Tibial artery (tissue), 4 donors: ENCODE data around the gene TEN1.

Source experiments
- DNase-seq, 2 donors: peaks; one replicate each; pipeline ENCODE4 v3.0.0-alpha.2; 2019
- H3K27ac ChIP-seq, 2 donors: fragments of 200-600 bp; sonication (generic) in 1 of 2; 1 replicate in 1 of 2; 2 replicates in 1 of 2; pipeline ENCODE4 v1.5.1; 2018 to 2019; ENCODE audit warnings: mild to moderate bottlenecking in 1 of 2
- H3K27me3 ChIP-seq, 2 donors: fragments of 200-600 bp; sonication (generic) in 1 of 2; one replicate each; pipeline versions ENCODE4 v1.5.1 to v1.6.0; 2016 to 2019
- H3K36me3 ChIP-seq, 3 donors: fragments of 200-600 bp; sonication (generic) in 2 of 3; one replicate each; pipeline ENCODE4 v1.5.1; 2016 to 2019; ENCODE audit warnings: mild to moderate bottlenecking in 2 of 3
- H3K4me1 ChIP-seq, 4 donors: fragments of 200-600 bp; sonication (generic) in 2 of 4; 1 replicate in 3 of 4; 2 replicates in 1 of 4; pipeline ENCODE4 v1.5.1; 2016 to 2019
- H3K4me3 ChIP-seq, 2 donors: fragments of 200-600 bp; sonication (generic) in 1 of 2; 1 replicate in 1 of 2; 2 replicates in 1 of 2; pipeline ENCODE4 v1.5.1; 2018 to 2019; ENCODE audit warnings: mild to moderate bottlenecking in 2 of 2
- H3K9me3 ChIP-seq, 3 donors: fragments of 200-600 bp; sonication (generic) in 1 of 3; one replicate each; pipeline ENCODE4 v1.5.1; 2016 to 2019
- CTCF ChIP-seq, 2 experiments: fragments of 200-600 bp in 1 of 2; fragments of 450-650 bp in 1 of 2; IDR thresholded peaks; one replicate each; pipeline ENCODE4 v1.5.1; 2017 to 2019; ENCODE audit warnings: antibody characterized with exemption in 2 of 2, mild to moderate bottlenecking in 1 of 2, moderate library complexity in 1 of 2
- intact Hi-C: fragments of 100-400 bp; cut with DNase I; formaldehyde crosslinking; loops from one replicate; pipeline ENCODE4 v1.15.0; 2023; ENCODE audit warnings: low total_unique reads

Gene TEN1

DNA sequence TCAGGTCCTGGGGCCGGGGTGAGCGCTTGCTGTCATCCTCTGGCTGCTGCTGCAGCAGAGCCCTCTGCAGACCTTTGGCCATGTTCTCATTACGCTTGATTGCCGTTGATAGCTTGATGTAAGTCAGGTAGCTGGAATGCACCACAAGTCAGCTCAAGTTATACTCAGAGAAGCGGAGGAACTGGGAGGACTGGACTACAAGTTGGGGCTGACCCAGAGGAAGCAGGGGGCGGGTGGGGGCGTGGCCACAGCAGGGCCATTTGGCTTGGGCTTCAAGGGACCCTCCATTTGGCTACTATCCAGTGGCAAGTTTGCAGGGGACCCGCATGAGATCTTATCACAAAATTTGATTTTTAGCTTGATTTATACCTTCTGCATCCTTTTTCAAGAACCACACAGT, 67.0 kb downstream of the TEN1 start:
- no peak for TF ChIP-seq CTCF (IDR thresholded peaks at IDR 0.05)
- Histone ChIP-seq H3K9me3 (no peaks in the 10 kb centered on the region), H3K27me3 (no peaks in the 10 kb centered on the region), H3K27ac (no peak overlapping the region), H3K36me3 (peaks cover 90 to 100% (median 92%) of the 10 kb centered on the region in 3 donors), H3K4me1 (no peaks in the 10 kb centered on the region), H3K4me3 (no peak overlapping the region)
- intact Hi-C loops, result no loop called here
- DNase-seq, result no peak

- no peak overlapping the region for H3K4me3 ChIP-seq
- no peaks in the 10 kb centered on the region for H3K27me3 ChIP-seq
- no peaks in the 10 kb centered on the region for H3K9me3 ChIP-seq
- no peak for DNase-seq
- no peak for TF ChIP-seq CTCF (IDR thresholded peaks at IDR 0.05)
- no peaks in the 10 kb centered on the region for H3K4me1 ChIP-seq
- H3K36me3 ChIP-seq, result peaks cover 73 to 100% (median 87%) of the 10 kb centered on the region in 3 donors
- no peak overlapping the region for H3K27ac ChIP-seq
- intact Hi-C loops, result no loop called here
Measured at GRCh38 chr17:76048025-76048605, 69.1 kb downstream of the TEN1 start.

GRCh38 chr17:76048711-76049110, 69.7 kb downstream of the TEN1 start:
- Histone ChIP-seq H3K27ac (no peak overlapping the region), H3K9me3 (no peaks in the 10 kb centered on the region), H3K27me3 (no peaks in the 10 kb centered on the region), H3K4me1 (no peaks in the 10 kb centered on the region), H3K36me3 (peaks cover 72 to 100% (median 85%) of the 10 kb centered on the region in 3 donors), H3K4me3 (no peak overlapping the region)
- intact Hi-C loops, result no loop called here
- no peak for DNase-seq
- TF ChIP-seq CTCF (IDR thresholded peaks at IDR 0.05), result no peak

- Histone ChIP-seq H3K4me3 (no peak overlapping the region), H3K27ac (no peak overlapping the region), H3K4me1 (no peaks in the 10 kb centered on the region), H3K36me3 (peaks cover 68 to 100% (median 84%) of the 10 kb centered on the region in 3 donors), H3K27me3 (no peaks in the 10 kb centered on the region), H3K9me3 (no peaks in the 10 kb centered on the region)
- intact Hi-C loops, result no loop called here
- TF ChIP-seq CTCF (IDR thresholded peaks at IDR 0.05), result no peak
- no peak for DNase-seq
Measured at GRCh38 chr17:76049239-76049638, 70.2 kb downstream of the TEN1 start.

DNA sequence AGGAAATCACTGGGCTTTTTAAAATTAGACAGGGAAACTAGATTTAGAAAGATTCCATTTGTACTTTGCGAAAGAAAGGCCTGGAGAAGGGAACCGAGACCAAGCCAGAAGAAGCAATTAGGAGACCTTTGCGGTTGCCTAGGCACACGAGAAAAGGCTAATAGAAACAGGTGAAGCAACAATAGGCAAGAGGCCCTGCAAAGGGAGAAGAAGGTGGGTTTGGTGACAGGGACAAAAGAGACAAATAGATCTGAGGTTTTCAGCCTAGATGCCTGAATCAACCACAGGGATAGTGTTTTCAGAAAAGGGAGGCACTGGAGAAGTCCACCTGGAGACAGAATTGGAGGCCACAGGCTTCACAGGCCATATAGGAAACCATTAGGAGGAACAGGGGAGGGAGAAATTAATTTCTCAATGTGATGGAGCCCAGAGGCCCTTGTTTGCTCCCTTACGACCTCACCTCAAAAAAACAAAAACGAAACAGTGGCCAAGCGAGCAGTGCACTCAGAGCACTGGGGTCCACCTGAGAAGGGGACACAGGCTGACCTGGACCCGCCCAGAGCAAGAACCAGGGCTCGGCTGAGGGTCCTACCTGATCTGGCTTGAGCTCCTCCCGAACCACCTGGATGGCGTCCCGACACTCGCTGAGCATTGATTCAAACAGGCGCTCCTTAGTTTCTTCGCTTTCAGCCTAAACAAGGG, 70.9 kb downstream of the TEN1 start:
- DNase-seq, result no peak
- Histone ChIP-seq H3K36me3 (peaks cover 61 to 100% (median 84%) of the 10 kb centered on the region in 3 donors), H3K27me3 (no peaks in the 10 kb centered on the region), H3K4me1 (no peaks in the 10 kb centered on the region), H3K9me3 (no peaks in the 10 kb centered on the region), H3K27ac (no peak overlapping the region), H3K4me3 (no peak overlapping the region)
- intact Hi-C loops, result no loop called here
- TF ChIP-seq CTCF (IDR thresholded peaks at IDR 0.05), result no peak
